OCI-LY7 (cell line): ENCODE data around the gene CALM3.

Experiments
- CTCF ChIP-seq: fragments of 200-600 bp; sonication (generic); conservative IDR thresholded peaks from 2 replicates; pipeline ENCODE4 v1.5.1; 2014; ENCODE audit warnings: mild to moderate bottlenecking, antibody characterized with exemption, low read length, moderate library complexity, mixed read lengths
- EZH2phosphoT487 ChIP-seq: fragments of 200-600 bp; sonication (generic); IDR thresholded peaks from 2 replicates; pipeline ENCODE4 v1.6.1; 2018; ENCODE audit warnings: low read depth, borderline replicate concordance, mild to moderate bottlenecking, mixed run types, antibody characterized with exemption, low read length, moderate library complexity, mixed read lengths

GRCh38 chr19:46585539-46585938, 15.6 kb upstream of the CALM3 start:
- TF ChIP-seq CTCF, result no peak
- TF ChIP-seq EZH2phosphoT487, result no peak
